Right cardiac atrium (tissue), 5 donors: ENCODE measurements around the gene TRIM29. TPM values are rescaled to one million over a fixed set of nuclear protein-coding genes. Genes with fewer than 3 reads are reported as not detected.

ENCODE experiments used
- ATAC-seq, 2 donors: fragments of 200-7000 bp; cut with Tn5 transposase; one replicate each; pipeline versions ENCODE4 v1.8.0 to v1.9.1; 2020; ENCODE audit warnings: moderate library complexity in 2 of 2, mild to moderate bottlenecking in 1 of 2
- DNase-seq, 3 donors: peaks; one replicate each; pipeline ENCODE4 v3.0.0-alpha.2; 2020
- H3K27ac ChIP-seq: one replicate; pipeline ENCODE4 v1.5.1; 2013; ENCODE audit warnings: mild to moderate bottlenecking, low read length, control low read depth, moderate library complexity
- H3K27me3 ChIP-seq: one replicate; pipeline ENCODE4 v1.6.1; 2013; ENCODE audit not compliant: control insufficient read depth, insufficient read depth
- H3K4me1 ChIP-seq: one replicate; pipeline ENCODE4 v1.6.1; 2013; ENCODE audit warnings: low read length; ENCODE audit not compliant: control insufficient read depth, insufficient read depth
- H3K4me3 ChIP-seq: one replicate; pipeline ENCODE4 v1.5.1; 2013; ENCODE audit warnings: low read length, control low read depth
- H3K9me3 ChIP-seq: one replicate; pipeline ENCODE4 v1.6.1; 2013; ENCODE audit warnings: low read length; ENCODE audit not compliant: control insufficient read depth
- WGBS: extraction: QIAGEN DNeasy Blood & Tissue Kit; methylation state at CpG from one replicate; pipeline ENCODE4 v1.1.7; 2013; 5-methylcytosine and 5-hydroxymethylcytosine counted together
- intact Hi-C, 4 donors: fragments of 100-400 bp; cut with DNase I; formaldehyde crosslinking; loops; one replicate each; pipeline versions ENCODE4 v1.11.0 to v1.14.0; 2022 to 2023
- polyA plus RNA-seq: library from polyadenylated mRNA; stranded (reverse); fragments of 200-250 nt; gene quantifications from one replicate; pipeline ENCODE4 v1.2.3, GENCODE V29; 2013
- total RNA-seq, 4 donors: library from RNA; stranded (reverse); fragmentation: NEBNext Ultra II Directional; extraction: Animal tissue kit (Norgen Biotek cat#: 25700); gene quantifications; one replicate each; pipeline ENCODE4 v1.2.1, GENCODE V29; 2021
- donor health status: healthy with polysubstance abuse.
- donor health status: DM: no; HTN: yes; CAD: no.
- donor health status: DM: no; HTN: no; CAD: no.
- donor health status: DM: no; HTN: yes; CAD: no; lungs with severe emphysema.
- donor health status: DM: yes; HTN: yes; CAD: no.

TRIM29 gene
- total and polyA plus RNA-seq, 5 donors = 0.16 to 0.34 TPM; not detected in 3

DNA sequence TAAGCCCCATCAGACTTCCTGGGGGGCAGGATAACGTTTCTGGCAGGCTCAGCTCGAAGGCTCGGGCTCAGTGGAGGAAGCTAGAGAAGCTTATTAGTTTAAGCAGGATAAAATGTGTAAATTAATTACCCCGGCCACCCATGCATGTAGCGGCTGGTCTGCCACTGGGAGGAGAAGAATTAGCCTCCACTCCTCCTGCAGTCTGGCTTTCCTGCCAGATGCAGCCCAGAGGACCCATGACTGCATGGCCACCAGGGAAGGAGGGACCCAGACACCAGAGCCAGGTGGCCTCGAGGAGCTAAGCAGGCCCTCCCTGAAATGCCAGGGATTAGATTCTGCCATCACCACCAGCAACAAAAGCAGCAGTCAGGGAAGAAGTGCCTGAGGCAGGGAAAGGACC, 32.3 kb downstream of the TRIM29 start:
- ATAC-seq (no peak), DNase-seq (no peak)
- Histone ChIP-seq H3K27me3 (no peaks in the 10 kb centered on the region), H3K9me3 (no peaks in the 10 kb centered on the region), H3K4me1 (no peaks in the 10 kb centered on the region), H3K4me3 (no peak overlapping the region), H3K27ac (no peak overlapping the region)
- 60% methylated on average over 6 of the region's 6 CpGs for WGBS
- intact Hi-C loops = loop anchor here in 1 of 4 donors (5.0 kb wide), 2 partner anchors 93 to 623 kb away; no protein-coding TSS in a partner anchor

- intact Hi-C loops = no loop called here
- Histone ChIP-seq H3K27me3 (no peaks in the 10 kb centered on the region), H3K27ac (no peak overlapping the region), H3K4me3 (no peak overlapping the region), H3K4me1 (no peaks in the 10 kb centered on the region), H3K9me3 (no peaks in the 10 kb centered on the region)
- no peak for ATAC-seq
- DNase-seq = no peak
- WGBS = 68% methylated on average over 15 of the region's 15 CpGs
Observed at GRCh38 chr11:120104041-120104565, 33.8 kb downstream of the TRIM29 start.

- Histone ChIP-seq H3K27ac (no peak overlapping the region), H3K4me3 (no peak overlapping the region), H3K4me1 (no peaks in the 10 kb centered on the region), H3K27me3 (no peaks in the 10 kb centered on the region), H3K9me3 (no peaks in the 10 kb centered on the region)
- WGBS = 54% methylated on average over 3 of the region's 3 CpGs
- ATAC-seq = no peak
- intact Hi-C loops = no loop called here
- DNase-seq = no peak
Observed at GRCh38 chr11:120102864-120103122, 35.1 kb downstream of the TRIM29 start.

DNA sequence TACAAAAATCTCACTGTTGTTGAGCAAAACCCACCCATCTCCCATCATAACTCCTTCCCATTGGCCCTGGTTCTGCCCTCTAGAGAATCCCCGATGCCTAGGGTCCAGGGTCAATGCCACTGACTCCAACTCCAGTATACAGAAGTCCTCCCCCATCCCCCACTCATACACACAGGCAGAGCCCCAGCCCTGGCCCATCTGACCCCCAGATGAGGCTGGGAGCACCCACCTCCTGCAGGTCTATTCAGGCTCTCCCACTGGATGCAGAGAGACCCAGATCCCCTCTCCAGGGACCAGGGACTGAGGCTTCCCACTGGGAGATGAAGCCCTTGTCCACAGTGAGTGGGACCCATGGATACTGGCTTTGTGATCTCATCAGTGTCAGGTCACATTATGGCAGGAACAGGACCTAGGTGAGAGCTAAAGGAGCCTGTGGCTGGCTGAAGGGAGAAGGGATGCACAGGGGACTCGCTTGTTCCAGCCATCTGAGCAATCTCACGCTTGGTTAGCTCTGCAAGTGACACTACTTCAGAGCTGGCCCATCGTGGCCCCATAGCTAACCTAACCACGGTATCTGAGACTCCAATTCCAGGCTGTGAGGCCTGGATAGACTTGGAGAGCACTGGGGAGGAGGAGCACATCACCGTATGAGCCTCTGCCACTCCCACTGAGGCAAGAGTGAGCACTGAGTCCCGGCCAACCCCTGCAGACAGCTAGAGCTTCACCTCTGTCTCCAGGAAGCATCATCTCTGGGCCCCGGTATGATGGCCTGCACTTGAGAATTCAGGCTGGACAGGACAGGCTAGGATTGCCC, 35.7 kb downstream of the TRIM29 start:
- intact Hi-C loops = no loop called here
- DNase-seq (no peak), ATAC-seq (no peak)
- Histone ChIP-seq H3K4me1 (no peaks in the 10 kb centered on the region), H3K27ac (no peak overlapping the region), H3K9me3 (no peaks in the 10 kb centered on the region), H3K27me3 (no peaks in the 10 kb centered on the region), H3K4me3 (no peak overlapping the region)
- WGBS = 70% methylated on average over 8 of the region's 8 CpGs

DNA sequence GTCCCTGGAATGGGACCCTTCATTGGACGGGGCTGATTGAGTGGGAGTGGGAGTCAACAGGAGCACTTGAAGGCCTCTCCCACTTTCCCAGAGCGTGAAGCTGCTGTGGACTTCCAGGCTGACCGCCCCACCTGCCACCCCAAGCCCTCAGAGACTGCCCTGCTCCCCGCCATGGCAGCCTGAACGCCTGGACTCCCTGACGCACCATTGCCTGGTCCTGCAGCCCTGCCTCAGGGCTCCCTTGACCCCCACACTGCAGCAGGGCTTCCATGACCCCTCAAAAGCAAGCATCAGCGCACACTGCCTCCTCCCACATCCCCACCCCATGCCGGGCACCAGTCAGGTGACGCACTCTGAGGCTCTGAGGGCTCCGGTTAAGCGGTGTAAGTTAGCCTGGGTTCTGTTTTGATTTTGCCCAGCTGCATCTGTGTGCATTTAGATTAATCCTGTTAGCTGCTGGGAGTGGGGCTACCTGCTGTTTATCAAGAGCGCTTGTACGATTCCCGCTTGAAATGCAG, 39.4 kb downstream of the TRIM29 start:
- Histone ChIP-seq H3K27ac (no peak overlapping the region), H3K9me3 (no peaks in the 10 kb centered on the region), H3K4me1 (no peaks in the 10 kb centered on the region), H3K27me3 (no peaks in the 10 kb centered on the region), H3K4me3 (no peak overlapping the region)
- WGBS = 80% methylated on average over 14 of the region's 14 CpGs
- intact Hi-C loops = no loop called here
- ATAC-seq (no peak), DNase-seq (no peak)

GRCh38 chr11:120097721-120098385, 40.1 kb downstream of the TRIM29 start:
- H3K4me3 ChIP-seq = no peak overlapping the region
- ATAC-seq (no peak), DNase-seq (no peak)
- intact Hi-C loops = no loop called here
- no peak overlapping the region for H3K27ac ChIP-seq
- no peaks in the 10 kb centered on the region for H3K27me3 ChIP-seq
- H3K4me1 ChIP-seq = no peaks in the 10 kb centered on the region
- WGBS = 65% methylated on average over 10 of the region's 10 CpGs
- H3K9me3 ChIP-seq = no peaks in the 10 kb centered on the region

DNA sequence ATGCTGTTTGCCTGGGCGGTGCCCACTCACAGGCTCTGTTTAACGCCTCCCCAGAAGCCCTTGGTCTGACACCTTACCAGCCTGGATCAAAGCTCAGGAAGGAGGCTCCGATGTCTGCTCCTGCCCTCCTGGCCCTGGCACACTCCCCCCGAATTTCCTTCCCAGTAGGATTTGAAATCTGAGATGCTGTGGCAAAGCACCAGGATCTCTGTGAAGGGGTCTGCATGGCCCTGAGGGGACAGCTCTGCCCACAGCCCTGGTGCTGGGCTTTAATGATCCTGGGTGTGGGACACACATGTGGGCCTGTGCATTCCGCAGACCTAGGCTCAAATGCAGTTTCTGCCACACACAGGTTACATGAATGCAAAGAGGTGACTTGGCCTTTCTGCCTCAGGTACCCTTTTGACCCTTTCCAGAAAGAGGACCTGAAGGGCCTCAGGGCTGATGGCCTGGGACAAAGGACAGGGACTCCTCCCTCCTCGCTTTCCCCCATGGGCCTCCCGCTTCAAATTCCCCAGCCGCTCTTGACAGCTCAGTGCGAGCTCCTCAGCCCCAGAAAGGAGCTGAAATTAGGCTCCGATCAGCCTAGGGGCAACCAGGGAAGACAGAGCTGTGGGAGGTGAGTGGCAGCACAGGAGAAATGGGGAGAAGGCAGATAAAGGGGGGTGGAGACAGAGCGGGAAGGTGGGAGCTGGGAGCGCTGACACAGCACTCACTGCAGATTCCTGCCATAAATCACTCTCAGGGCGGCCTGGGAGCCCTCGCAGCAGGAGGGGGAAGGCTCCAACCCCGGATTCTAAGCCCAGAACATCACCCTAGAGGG, 41.3 kb downstream of the TRIM29 start:
- WGBS = 60% methylated on average over 15 of the region's 15 CpGs
- intact Hi-C loops = no loop called here
- ATAC-seq = no peak
- no peak for DNase-seq
- Histone ChIP-seq H3K27ac (no peak overlapping the region), H3K9me3 (no peaks in the 10 kb centered on the region), H3K4me3 (no peak overlapping the region), H3K27me3 (no peaks in the 10 kb centered on the region), H3K4me1 (no peaks in the 10 kb centered on the region)

DNA sequence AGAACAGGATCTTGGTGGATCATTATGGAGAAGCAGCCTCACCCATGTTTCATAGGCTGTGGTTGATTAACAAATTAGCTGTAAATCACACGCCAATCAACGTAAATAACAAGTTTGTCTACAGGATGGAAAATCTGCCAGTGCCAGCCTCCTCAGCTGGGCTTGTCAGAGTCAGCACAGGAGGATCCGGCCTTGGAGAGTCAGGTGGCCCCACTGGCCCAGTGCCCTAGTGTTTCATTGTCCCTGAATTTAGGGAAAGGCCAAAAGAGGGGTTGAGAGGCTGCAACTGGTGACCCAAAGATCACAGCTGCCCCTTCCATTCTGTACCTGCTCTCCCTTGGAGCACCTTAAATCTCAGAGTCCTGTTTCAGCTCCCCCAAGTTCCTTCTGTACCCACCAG, 42.4 kb downstream of the TRIM29 start:
- WGBS = 82% methylated on average over 3 of the region's 3 CpGs
- no peak overlapping the region for H3K4me3 ChIP-seq
- DNase-seq (no peak), ATAC-seq (no peak)
- no peak overlapping the region for H3K27ac ChIP-seq
- intact Hi-C loops = no loop called here
- H3K4me1 ChIP-seq = no peaks in the 10 kb centered on the region
- no peaks in the 10 kb centered on the region for H3K9me3 ChIP-seq
- H3K27me3 ChIP-seq = no peaks in the 10 kb centered on the region

- Histone ChIP-seq H3K4me1 (peaks cover 2% of the 10 kb centered on the region), H3K27me3 (no peaks in the 10 kb centered on the region), H3K4me3 (no peak overlapping the region), H3K27ac (no peak overlapping the region), H3K9me3 (no peaks in the 10 kb centered on the region)
- intact Hi-C loops = no loop called here
- ATAC-seq (no peak), DNase-seq (no peak)
- WGBS = 55% methylated on average over 5 of the region's 5 CpGs
Observed at GRCh38 chr11:120091701-120092100, 46.2 kb downstream of the TRIM29 start.

DNA sequence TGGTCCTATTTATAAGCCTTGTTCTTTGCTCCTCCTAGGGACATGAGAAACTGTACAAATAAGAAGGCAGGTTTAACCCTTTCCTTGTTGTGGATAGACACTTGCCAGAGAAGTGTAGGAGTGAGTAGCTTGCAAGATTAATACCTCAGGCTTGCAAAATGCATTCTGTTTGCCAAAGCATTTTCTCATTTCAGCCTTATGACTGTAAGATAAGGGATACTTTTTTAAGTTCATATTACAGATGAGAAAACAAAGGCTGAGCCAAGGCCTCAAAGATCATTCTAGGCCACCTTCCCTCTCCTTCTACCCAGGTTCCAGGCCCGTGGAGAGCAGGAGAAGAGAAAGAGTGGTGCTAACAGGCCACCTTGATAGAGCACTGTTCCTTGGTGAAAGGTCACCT, 46.8 kb downstream of the TRIM29 start:
- no peak for DNase-seq
- Histone ChIP-seq H3K9me3 (no peaks in the 10 kb centered on the region), H3K4me1 (peaks cover 2% of the 10 kb centered on the region), H3K4me3 (no peak overlapping the region), H3K27ac (no peak overlapping the region), H3K27me3 (no peaks in the 10 kb centered on the region)
- WGBS = 25% methylated on average over 1 of the region's 1 CpG
- intact Hi-C loops = no loop called here
- ATAC-seq = no peak

DNA sequence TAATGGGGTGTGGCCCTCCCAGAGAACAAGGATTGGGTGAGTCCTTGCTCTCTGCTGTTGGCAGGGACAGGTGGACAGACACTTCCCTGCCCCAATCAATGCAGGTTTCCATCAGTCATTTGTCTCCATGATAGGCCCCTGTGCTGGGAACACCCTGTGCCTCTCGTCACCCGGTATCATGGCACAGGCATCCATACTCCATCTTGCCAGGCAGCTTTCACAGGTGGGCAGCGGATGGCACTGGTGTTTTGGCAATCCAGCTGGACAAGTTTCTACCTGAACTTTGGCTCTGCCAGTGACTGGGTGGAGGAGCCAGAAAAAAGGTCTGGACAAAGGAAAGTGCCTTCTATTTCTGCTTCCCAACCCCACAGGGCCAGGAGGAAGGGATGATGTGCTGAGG, 47.5 kb downstream of the TRIM29 start:
- DNase-seq (no peak), ATAC-seq (no peak)
- Histone ChIP-seq H3K4me3 (no peak overlapping the region), H3K27me3 (no peaks in the 10 kb centered on the region), H3K9me3 (no peaks in the 10 kb centered on the region), H3K27ac (no peak overlapping the region), H3K4me1 (peaks cover 2% of the 10 kb centered on the region)
- intact Hi-C loops = no loop called here
- WGBS = 97% methylated on average over 3 of the region's 3 CpGs
